HepG2 (cell line): ENCODE results near the gene RPP25L. TPM values are rescaled to one million over a fixed set of nuclear protein-coding genes. Genes with fewer than 3 reads are reported as not detected.
A peak's percentile ranks its signal among the peaks of the same experiment; 100 is the strongest.

Source experiments
- CSRNP1 ChIP-seq: sonication (generic); formaldehyde crosslinking; IDR thresholded peaks from 2 replicates; pipeline ENCODE4 v1.8.1; 2023; ENCODE audit warnings: mild to moderate bottlenecking, missing genetic modification reagents
- GATAD1 ChIP-seq: IDR thresholded peaks from 2 replicates; pipeline ENCODE4 v1.6.1; 2016; ENCODE audit warnings: missing genetic modification reagents, missing compliant biosample characterization
- KDM4B ChIP-seq: sonication (generic); formaldehyde crosslinking; IDR thresholded peaks from 2 replicates; pipeline ENCODE4 v1.4.0; 2020; ENCODE audit warnings: missing genetic modification reagents
- MIER2 ChIP-seq: IDR thresholded peaks from 2 replicates; pipeline ENCODE4 v1.6.1; 2016; ENCODE audit warnings: missing biosample characterization, missing genetic modification reagents
- MIXL1 ChIP-seq: IDR thresholded peaks from 2 replicates; pipeline ENCODE4 v1.6.1; 2016
- NFKB2 ChIP-seq: sonication (generic); formaldehyde crosslinking; IDR thresholded peaks from 2 replicates; pipeline ENCODE4 v1.4.0; 2020; ENCODE audit warnings: missing genetic modification reagents, borderline replicate concordance
- NKX3-1 ChIP-seq: sonication (generic); formaldehyde crosslinking; IDR thresholded peaks from 2 replicates; pipeline ENCODE4 v1.5.0; 2020; ENCODE audit warnings: missing genetic modification reagents
- PCBP1 ChIP-seq: fragments of 200-400 bp; formaldehyde crosslinking; IDR thresholded peaks from 2 replicates; pipeline ENCODE4 v1.6.1; 2017; ENCODE audit warnings: mild to moderate bottlenecking, low read depth, low read length, borderline replicate concordance
- PCBP2 ChIP-seq: fragments of 200-400 bp; formaldehyde crosslinking; optimal IDR thresholded peaks from 2 replicates; pipeline ENCODE3; 2018; ENCODE audit warnings: low read length, low read depth; ENCODE audit not compliant: poor library complexity, severe bottlenecking
- POLR2A ChIP-seq, 2 experiments: IDR thresholded peaks; 2 replicates each; pipeline ENCODE4 v1.6.1; 2011; ENCODE audit warnings: low read depth in 2 of 2, low read length in 2 of 2, mild to moderate bottlenecking in 1 of 2, moderate library complexity in 1 of 2; ENCODE audit not compliant: insufficient read depth in 1 of 2
- SALL1 ChIP-seq: sonication (generic); formaldehyde crosslinking; IDR thresholded peaks from 2 replicates; pipeline ENCODE4 v1.8.0; 2022; ENCODE audit warnings: mild to moderate bottlenecking, missing genetic modification reagents
- SPEN ChIP-seq: sonication (generic); formaldehyde crosslinking; IDR thresholded peaks from 2 replicates; pipeline ENCODE4 v1.5.1; 2020; ENCODE audit warnings: low read depth, mild to moderate bottlenecking, missing genetic modification reagents
- SRSF4 ChIP-seq: fragments of 200-400 bp; formaldehyde crosslinking; IDR thresholded peaks from one replicate; pipeline ENCODE4 v1.6.1; 2018; ENCODE audit warnings: mild to moderate bottlenecking, low read depth, low read length, moderate library complexity; ENCODE audit not compliant: poor library complexity, severe bottlenecking
- ZBTB38 ChIP-seq: sonication (generic); formaldehyde crosslinking; IDR thresholded peaks from 2 replicates; pipeline ENCODE4 v1.5.1; 2020; ENCODE audit warnings: mild to moderate bottlenecking, missing genetic modification reagents
- ZKSCAN1 ChIP-seq: fragments of 150-350 bp; IDR thresholded peaks from 2 replicates; pipeline ENCODE4 v1.6.1; 2014; ENCODE audit warnings: low read length
- ZNF143 ChIP-seq: sonication (generic); formaldehyde crosslinking; IDR thresholded peaks from 2 replicates; pipeline ENCODE4 v1.4.0; 2020; ENCODE audit warnings: missing genetic modification reagents
- ZNF44 ChIP-seq: sonication (generic); formaldehyde crosslinking; IDR thresholded peaks from 2 replicates; pipeline ENCODE4 v1.5.1; 2020; ENCODE audit warnings: mild to moderate bottlenecking, missing genetic modification reagents
- ZNF570 ChIP-seq: sonication (generic); formaldehyde crosslinking; IDR thresholded peaks from 2 replicates; pipeline ENCODE4 v1.4.0; 2020; ENCODE audit warnings: mild to moderate bottlenecking, missing genetic modification reagents, borderline replicate concordance
- ZNF790 ChIP-seq: sonication (generic); formaldehyde crosslinking; IDR thresholded peaks from 2 replicates; pipeline ENCODE4 v1.8.0; 2022; ENCODE audit warnings: missing genetic modification reagents, mild to moderate bottlenecking, borderline replicate concordance
- ZNF816 ChIP-seq: sonication (generic); formaldehyde crosslinking; IDR thresholded peaks from 2 replicates; pipeline ENCODE4 v1.8.0; 2022; ENCODE audit warnings: missing genetic modification reagents, mild to moderate bottlenecking, borderline replicate concordance
- polyA plus RNA-seq, 8 experiments: library from polyadenylated mRNA; depleted of rRNA in 3 of 8; stranded (reverse) in 7 of 8; unstranded in 1 of 8; fragments of >200 nt; fragmentation: Illumina TruSeq in 4 of 8; extraction: Trizol in 4 of 8; gene quantifications; 2 replicates each; pipeline versions ENCODE4 v1.2.1 to v1.2.3, GENCODE V29; 2011 to 2016; ENCODE audit warnings: low read depth in 4 of 8, missing spikeins in 1 of 8, mixed read lengths in 1 of 8; ENCODE audit not compliant: insufficient read depth in 1 of 8
- total RNA-seq, 5 experiments: library from RNA; depleted of rRNA; stranded (reverse); fragments of >200 nt; fragmentation: Illumina TruSeq; extraction: Trizol; gene quantifications; 2 replicates each; pipeline ENCODE4 v1.2.3, GENCODE V29; 2016; ENCODE audit warnings: low read depth in 1 of 5
- TF ChIP-seq, protein P1 (sequence below): sonication (generic); formaldehyde crosslinking; IDR thresholded peaks from 2 replicates; pipeline ENCODE4 v1.5.1; 2020; ENCODE audit warnings: mild to moderate bottlenecking, missing genetic modification reagents, borderline replicate concordance
- TF ChIP-seq, protein P2 (sequence below): sonication (generic); formaldehyde crosslinking; IDR thresholded peaks from 2 replicates; pipeline ENCODE4 v1.5.0; 2020; ENCODE audit warnings: missing genetic modification reagents

The RPP25L gene
- total and polyA plus RNA-seq, 2 of the 13 experiments (the other 11 are each of a cell fraction or from before 2014, with no cell fraction given): 24.5 to 27.3 TPM

DNA sequence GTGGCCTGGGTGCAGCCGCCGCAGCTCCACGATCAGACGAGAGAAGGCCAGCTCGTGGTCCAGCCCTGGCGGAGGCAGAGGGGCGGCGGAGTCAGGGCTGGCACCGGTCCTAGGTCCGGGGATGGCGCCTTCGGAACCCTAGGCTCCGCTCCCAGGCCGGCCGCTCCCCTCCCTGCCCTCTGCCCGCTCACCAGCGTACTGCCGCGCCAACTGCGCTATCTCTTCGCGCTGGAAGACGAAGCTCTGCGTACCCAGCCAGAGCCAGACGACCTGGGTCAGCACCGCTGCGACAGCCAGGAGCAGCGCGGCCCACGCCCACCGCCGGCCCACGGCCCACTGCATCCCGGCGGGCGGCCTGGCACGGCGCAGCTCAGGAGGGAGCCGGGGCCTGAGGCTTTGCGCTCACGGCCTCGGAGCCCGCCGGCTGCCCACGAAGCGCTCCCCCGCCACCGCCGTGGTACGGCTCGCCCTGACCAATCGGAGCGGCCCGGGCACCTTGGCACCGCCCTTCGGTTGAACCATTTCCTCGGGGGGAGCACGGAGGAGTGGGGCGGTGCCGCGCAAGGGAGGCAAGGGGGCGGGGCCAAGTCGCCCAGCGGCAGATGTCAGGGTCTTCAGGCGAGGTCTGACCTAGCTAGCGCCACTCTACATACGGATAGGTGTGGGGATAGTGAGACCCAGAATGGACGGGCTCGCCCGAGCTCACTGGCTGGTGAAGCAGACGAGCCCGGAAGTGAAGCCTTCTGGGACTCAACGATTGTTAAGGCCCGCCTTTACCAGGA, 25.6 kb upstream of the RPP25L start, which contains the start of gene SIGMAR1 (continued):
- TF ChIP-seq, protein P1, sequence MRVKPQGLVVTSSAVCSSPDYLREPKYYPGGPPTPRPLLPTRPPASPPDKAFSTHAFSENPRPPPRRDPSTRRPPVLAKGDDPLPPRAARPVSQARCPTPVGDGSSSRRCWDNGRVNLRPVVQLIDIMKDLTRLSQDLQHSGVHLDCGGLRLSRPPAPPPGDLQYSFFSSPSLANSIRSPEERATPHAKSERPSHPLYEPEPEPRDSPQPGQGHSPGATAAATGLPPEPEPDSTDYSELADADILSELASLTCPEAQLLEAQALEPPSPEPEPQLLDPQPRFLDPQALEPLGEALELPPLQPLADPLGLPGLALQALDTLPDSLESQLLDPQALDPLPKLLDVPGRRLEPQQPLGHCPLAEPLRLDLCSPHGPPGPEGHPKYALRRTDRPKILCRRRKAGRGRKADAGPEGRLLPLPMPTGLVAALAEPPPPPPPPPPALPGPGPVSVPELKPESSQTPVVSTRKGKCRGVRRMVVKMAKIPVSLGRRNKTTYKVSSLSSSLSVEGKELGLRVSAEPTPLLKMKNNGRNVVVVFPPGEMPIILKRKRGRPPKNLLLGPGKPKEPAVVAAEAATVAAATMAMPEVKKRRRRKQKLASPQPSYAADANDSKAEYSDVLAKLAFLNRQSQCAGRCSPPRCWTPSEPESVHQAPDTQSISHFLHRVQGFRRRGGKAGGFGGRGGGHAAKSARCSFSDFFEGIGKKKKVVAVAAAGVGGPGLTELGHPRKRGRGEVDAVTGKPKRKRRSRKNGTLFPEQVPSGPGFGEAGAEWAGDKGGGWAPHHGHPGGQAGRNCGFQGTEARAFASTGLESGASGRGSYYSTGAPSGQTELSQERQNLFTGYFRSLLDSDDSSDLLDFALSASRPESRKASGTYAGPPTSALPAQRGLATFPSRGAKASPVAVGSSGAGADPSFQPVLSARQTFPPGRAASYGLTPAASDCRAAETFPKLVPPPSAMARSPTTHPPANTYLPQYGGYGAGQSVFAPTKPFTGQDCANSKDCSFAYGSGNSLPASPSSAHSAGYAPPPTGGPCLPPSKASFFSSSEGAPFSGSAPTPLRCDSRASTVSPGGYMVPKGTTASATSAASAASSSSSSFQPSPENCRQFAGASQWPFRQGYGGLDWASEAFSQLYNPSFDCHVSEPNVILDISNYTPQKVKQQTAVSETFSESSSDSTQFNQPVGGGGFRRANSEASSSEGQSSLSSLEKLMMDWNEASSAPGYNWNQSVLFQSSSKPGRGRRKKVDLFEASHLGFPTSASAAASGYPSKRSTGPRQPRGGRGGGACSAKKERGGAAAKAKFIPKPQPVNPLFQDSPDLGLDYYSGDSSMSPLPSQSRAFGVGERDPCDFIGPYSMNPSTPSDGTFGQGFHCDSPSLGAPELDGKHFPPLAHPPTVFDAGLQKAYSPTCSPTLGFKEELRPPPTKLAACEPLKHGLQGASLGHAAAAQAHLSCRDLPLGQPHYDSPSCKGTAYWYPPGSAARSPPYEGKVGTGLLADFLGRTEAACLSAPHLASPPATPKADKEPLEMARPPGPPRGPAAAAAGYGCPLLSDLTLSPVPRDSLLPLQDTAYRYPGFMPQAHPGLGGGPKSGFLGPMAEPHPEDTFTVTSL (CRISPR knock-in tag): 0 out of 2 replicates have a peak, but pooled peaks have one; percentile 17
- TF ChIP-seq NKX3-1 (CRISPR knock-in tag) (0 out of 2 replicates have a peak, but pooled peaks have one; percentile 23), ZNF44 (CRISPR knock-in tag) (0 out of 2 replicates have a peak, but pooled peaks have one; percentile 70), ZNF790 (CRISPR knock-in tag) (no peak; the same call in 1 of the 2 replicates), SALL1 (CRISPR knock-in tag) (peak; percentile 65), PCBP2 (no peak), ZNF143 (peak; percentile 28; the same call in 1 of the 2 replicates), NFKB2 (CRISPR knock-in tag) (peak; percentile 70), ZNF570 (CRISPR knock-in tag) (no peak), SRSF4 (no peak), KDM4B (peak; percentile 30; the same call in 1 of the 2 replicates), CSRNP1 (CRISPR knock-in tag) (no peak; the same call in 1 of the 2 replicates), ZNF816 (peak; percentile 71; the same call in 1 of the 2 replicates), SPEN (CRISPR knock-in tag) (peak; percentile 89), MIER2 (no peak), GATAD1 (CRISPR knock-in tag) (peak; percentile 75), MIXL1 (CRISPR knock-in tag) (peak; percentile 49; the same call in 1 of the 2 replicates), PCBP1 (0 out of 2 replicates have a peak, but pooled peaks have one; percentile 41), POLR2A (IDR thresholded peaks at IDR 0.05; ENCODE audit: insufficient read depth in 1 of 2, low read depth in 2 of 2, low read length in 2 of 2) (peak in 1 of 2 experiments; percentile 72; a peak in 2 of 4 replicates), ZBTB38 (peak; percentile 62; the same call in 1 of the 2 replicates), ZKSCAN1 (no peak)
- TF ChIP-seq, protein P2, sequence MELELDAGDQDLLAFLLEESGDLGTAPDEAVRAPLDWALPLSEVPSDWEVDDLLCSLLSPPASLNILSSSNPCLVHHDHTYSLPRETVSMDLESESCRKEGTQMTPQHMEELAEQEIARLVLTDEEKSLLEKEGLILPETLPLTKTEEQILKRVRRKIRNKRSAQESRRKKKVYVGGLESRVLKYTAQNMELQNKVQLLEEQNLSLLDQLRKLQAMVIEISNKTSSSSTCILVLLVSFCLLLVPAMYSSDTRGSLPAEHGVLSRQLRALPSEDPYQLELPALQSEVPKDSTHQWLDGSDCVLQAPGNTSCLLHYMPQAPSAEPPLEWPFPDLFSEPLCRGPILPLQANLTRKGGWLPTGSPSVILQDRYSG: peak; percentile 77; the same call in 1 of the 2 replicates
